MM.1S (cell line): ENCODE results near the gene CNNM4.

ENCODE experiments used
- DNase-seq: peaks from one replicate; pipeline ENCODE4 v3.0.0-alpha.2; 2015
- H2AFZ ChIP-seq: fragments of 300-600 bp; sonication (generic); 2 replicates; pipeline ENCODE4 v1.6.0; 2016; ENCODE audit warnings: antibody characterized with exemption, low read length
- H3F3A ChIP-seq: fragments of 300-600 bp; sonication (generic); 2 replicates; pipeline ENCODE4 v1.6.1; 2016; ENCODE audit warnings: mild to moderate bottlenecking, antibody characterized with exemption, low read length, moderate library complexity, mixed read lengths; ENCODE audit not compliant: insufficient read depth
- H3K27ac ChIP-seq: fragments of 300-600 bp; sonication (generic); 2 replicates; pipeline ENCODE4 v1.5.1; 2016; ENCODE audit warnings: mild to moderate bottlenecking, low read length
- H3K27me3 ChIP-seq: fragments of 300-600 bp; sonication (generic); replicated peaks from 2 replicates; pipeline ENCODE4 v1.6.0; 2016; ENCODE audit warnings: low read length; ENCODE audit not compliant: insufficient read depth
- H3K36me3 ChIP-seq: fragments of 300-600 bp; sonication (generic); replicated peaks from 2 replicates; pipeline ENCODE4 v1.6.1; 2016; ENCODE audit warnings: mild to moderate bottlenecking, low read length, mixed read lengths; ENCODE audit not compliant: insufficient read depth
- H3K4me1 ChIP-seq: fragments of 300-600 bp; sonication (generic); 2 replicates; pipeline ENCODE4 v1.6.1; 2016; ENCODE audit warnings: low read length, mixed read lengths
- H3K4me2 ChIP-seq: fragments of 300-600 bp; sonication (generic); 2 replicates; pipeline ENCODE4 v1.6.0; 2016; ENCODE audit warnings: low read depth, low read length
- H3K4me3 ChIP-seq: fragments of 300-600 bp; sonication (generic); 2 replicates; pipeline ENCODE4 v1.5.1; 2016; ENCODE audit warnings: low read length, mixed read lengths
- H3K79me2 ChIP-seq: fragments of 300-600 bp; sonication (generic); 2 replicates; pipeline ENCODE4 v1.6.1; 2016; ENCODE audit warnings: mixed run types, low read length, mixed read lengths
- H3K9ac ChIP-seq: fragments of 300-600 bp; sonication (generic); 2 replicates; pipeline ENCODE4 v1.6.1; 2016; ENCODE audit warnings: low read length, mixed read lengths
- H3K9me2 ChIP-seq: fragments of 300-600 bp; sonication (generic); replicated peaks from 2 replicates; pipeline ENCODE4 v1.6.1; 2016; ENCODE audit warnings: mild to moderate bottlenecking, low read length, mixed read lengths; ENCODE audit not compliant: insufficient read depth
- H3K9me3 ChIP-seq: fragments of 300-600 bp; sonication (generic); replicated peaks from 2 replicates; pipeline ENCODE4 v1.6.1; 2016; ENCODE audit warnings: mild to moderate bottlenecking, low read length, mixed read lengths; ENCODE audit not compliant: insufficient read depth
- H4K20me1 ChIP-seq: fragments of 300-600 bp; sonication (generic); 2 replicates; pipeline ENCODE4 v1.6.1; 2016; ENCODE audit warnings: mild to moderate bottlenecking, low read length, moderate library complexity, mixed read lengths; ENCODE audit not compliant: insufficient read depth
- EZH2 ChIP-seq: fragments of 300-600 bp; sonication (generic); optimal IDR thresholded peaks from 2 replicates; pipeline ENCODE3; 2017; ENCODE audit warnings: low read depth, mild to moderate bottlenecking, antibody characterized with exemption, low read length, mixed read lengths
- EZH2phosphoT487 ChIP-seq: fragments of 300-600 bp; sonication (generic); IDR thresholded peaks from 2 replicates; pipeline ENCODE4 v1.6.1; 2018; ENCODE audit warnings: antibody characterized with exemption, low read length
- TF ChIP-seq, protein P1 (sequence below): fragments of 300-600 bp; sonication (generic); IDR thresholded peaks from 2 replicates; pipeline ENCODE4 v1.5.1; 2016; ENCODE audit warnings: antibody characterized with exemption, low read length, mixed read lengths

Gene CNNM4

DNA sequence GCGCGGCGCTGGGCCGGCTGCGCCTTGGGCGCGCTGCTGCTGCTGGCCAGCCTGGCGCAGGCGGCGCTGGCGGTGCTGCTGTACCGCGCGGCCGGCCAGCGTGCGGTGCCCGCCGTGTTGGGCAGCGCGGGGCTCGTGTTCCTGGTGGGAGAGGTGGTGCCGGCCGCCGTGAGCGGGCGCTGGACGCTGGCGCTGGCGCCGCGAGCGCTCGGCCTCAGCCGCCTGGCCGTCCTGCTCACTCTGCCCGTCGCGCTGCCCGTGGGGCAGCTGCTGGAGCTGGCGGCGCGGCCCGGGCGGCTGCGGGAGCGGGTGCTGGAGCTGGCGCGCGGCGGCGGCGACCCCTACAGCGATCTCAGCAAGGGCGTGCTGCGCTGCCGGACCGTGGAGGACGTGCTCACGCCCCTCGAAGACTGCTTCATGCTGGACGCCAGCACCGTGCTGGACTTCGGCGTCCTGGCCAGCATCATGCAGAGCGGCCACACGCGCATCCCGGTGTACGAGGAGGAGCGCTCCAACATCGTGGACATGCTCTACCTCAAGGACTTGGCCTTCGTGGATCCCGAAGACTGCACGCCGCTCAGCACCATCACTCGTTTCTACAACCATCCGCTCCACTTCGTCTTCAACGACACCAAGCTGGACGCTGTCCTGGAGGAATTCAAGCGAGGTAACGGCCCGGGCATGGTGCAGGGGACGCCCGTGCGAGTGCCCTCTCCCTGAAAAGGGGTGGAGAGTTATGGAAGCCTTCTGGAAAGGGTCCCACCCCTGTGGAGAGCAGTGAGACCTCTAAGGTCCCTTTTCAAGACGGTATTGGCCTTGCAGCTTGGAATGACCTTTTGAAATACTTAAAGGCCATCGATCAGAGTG lies 56.4 kb downstream of the CNNM4 start:
- peaks cover 8% of the 10 kb centered on the region; the same call in 1 of the 2 replicates for H3F3A ChIP-seq
- peak overlapping the region; percentile 50; the same call in 1 of the 2 replicates for H3K9ac ChIP-seq

DNA sequence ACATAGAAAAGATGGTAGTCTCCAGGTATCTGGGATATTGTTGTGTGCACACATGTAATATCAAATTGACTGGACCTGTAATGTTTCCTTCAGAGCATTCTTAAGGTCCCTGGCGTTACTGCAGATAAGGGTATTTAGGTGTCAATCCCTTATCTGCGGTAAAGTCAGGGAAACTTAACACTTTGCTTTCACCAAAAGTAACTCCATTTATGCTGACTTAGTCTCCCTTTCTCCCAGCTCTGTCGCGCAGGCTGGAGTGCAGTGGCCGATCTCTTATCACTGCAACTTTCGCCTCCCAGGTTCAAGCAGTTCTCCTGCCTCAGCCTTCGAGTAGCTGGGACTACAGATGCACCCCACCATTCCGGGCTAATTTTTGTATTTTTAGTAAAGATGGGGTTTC lies 57.2 kb downstream of the CNNM4 start:
- no peaks in the 10 kb centered on the region for H3K27me3 ChIP-seq
- H3K36me3 ChIP-seq: peaks cover under 1% of the 10 kb centered on the region; the same call in 1 of the 2 replicates
- H4K20me1 ChIP-seq: no peaks in the 10 kb centered on the region
- no peak overlapping the region for H2AFZ ChIP-seq
- H3K79me2 ChIP-seq: peaks cover 57% of the 10 kb centered on the region
- no peak overlapping the region for H3K27ac ChIP-seq
- DNase-seq: no peak
- peak overlapping the region; percentile 50; the same call in 1 of the 2 replicates for H3K9ac ChIP-seq
- no peaks in the 10 kb centered on the region for H3K9me2 ChIP-seq
- H3F3A ChIP-seq: peaks cover 8% of the 10 kb centered on the region; the same call in 1 of the 2 replicates
- H3K4me1 ChIP-seq: peaks cover 24% of the 10 kb centered on the region
- H3K4me3 ChIP-seq: peak overlapping the region; percentile 76
- TF ChIP-seq EZH2phosphoT487: no peak
- TF ChIP-seq, protein P1, sequence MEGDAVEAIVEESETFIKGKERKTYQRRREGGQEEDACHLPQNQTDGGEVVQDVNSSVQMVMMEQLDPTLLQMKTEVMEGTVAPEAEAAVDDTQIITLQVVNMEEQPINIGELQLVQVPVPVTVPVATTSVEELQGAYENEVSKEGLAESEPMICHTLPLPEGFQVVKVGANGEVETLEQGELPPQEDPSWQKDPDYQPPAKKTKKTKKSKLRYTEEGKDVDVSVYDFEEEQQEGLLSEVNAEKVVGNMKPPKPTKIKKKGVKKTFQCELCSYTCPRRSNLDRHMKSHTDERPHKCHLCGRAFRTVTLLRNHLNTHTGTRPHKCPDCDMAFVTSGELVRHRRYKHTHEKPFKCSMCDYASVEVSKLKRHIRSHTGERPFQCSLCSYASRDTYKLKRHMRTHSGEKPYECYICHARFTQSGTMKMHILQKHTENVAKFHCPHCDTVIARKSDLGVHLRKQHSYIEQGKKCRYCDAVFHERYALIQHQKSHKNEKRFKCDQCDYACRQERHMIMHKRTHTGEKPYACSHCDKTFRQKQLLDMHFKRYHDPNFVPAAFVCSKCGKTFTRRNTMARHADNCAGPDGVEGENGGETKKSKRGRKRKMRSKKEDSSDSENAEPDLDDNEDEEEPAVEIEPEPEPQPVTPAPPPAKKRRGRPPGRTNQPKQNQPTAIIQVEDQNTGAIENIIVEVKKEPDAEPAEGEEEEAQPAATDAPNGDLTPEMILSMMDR: no peak
- TF ChIP-seq EZH2: no peak
- peak overlapping the region; percentile 98 for H3K4me2 ChIP-seq
- H3K9me3 ChIP-seq: no peaks in the 10 kb centered on the region

More for the DNA sequence above, 56.4 kb downstream of the CNNM4 start:
- no peaks in the 10 kb centered on the region for H3K27me3 ChIP-seq
- peak overlapping the region; percentile 76 for H3K4me3 ChIP-seq
- DNase-seq: no peak
- peak overlapping the region; percentile 98 for H3K4me2 ChIP-seq
- TF ChIP-seq EZH2phosphoT487 (no peak), EZH2 (no peak)
- TF ChIP-seq, protein P1: no peak
- no peaks in the 10 kb centered on the region for H4K20me1 ChIP-seq
- peaks cover 49% of the 10 kb centered on the region for H3K79me2 ChIP-seq
- H3K9me3 ChIP-seq: no peaks in the 10 kb centered on the region
- H3K4me1 ChIP-seq: peaks cover 24% of the 10 kb centered on the region
- H3K36me3 ChIP-seq: no peaks in the 10 kb centered on the region
- no peaks in the 10 kb centered on the region for H3K9me2 ChIP-seq
- H2AFZ ChIP-seq: no peak overlapping the region
- no peak overlapping the region for H3K27ac ChIP-seq

DNA sequence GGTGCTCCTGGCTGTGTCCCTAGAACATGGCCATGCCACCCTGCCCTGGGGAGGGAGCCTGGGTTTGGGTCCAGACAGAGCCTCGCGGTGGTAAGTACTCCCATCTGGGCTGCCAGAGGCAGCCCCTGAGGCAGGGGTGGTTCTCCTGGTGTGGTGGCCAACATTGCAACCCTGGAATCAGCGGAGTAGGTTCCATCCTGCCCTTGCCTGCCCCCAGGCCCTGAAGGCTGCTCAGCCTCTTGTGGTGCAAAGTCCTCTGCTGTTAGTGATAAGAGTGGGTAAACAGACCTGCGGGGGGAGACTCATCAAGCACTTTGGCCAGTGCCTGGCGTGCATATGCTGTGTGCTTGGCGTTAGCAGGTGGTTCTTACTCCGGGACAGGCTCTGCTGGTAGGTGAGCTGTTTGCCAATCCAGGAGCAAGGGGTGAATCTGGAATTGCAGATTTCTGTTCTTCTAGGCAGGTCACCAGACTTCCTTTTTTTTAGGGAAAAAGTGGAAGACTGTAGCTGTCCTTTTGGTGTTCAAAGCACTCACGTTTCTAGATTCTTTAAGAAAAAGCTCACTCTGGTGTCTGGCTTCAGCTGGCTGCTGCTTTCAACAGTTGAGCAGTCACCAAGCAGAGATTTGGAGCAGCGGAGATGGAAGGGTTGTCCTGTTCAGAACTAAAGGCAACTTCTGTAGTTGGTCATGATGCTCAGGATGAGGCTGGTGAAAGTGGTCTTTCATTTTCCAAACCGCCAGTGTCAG lies 58.6 kb downstream of the CNNM4 start:
- Histone ChIP-seq H3K27ac (no peak overlapping the region), H3K9ac (no peak overlapping the region), H3K4me3 (no peak overlapping the region), H3K36me3 (peaks cover 3% of the 10 kb centered on the region; the same call in 1 of the 2 replicates), H3F3A (peaks cover 8% of the 10 kb centered on the region; the same call in 1 of the 2 replicates), H2AFZ (no peak overlapping the region), H3K27me3 (no peaks in the 10 kb centered on the region), H4K20me1 (0 out of 2 replicates have a peak, but pooled peaks cover 7% of the 10 kb centered on the region), H3K4me2 (peak overlapping the region; percentile 27; the same call in 1 of the 2 replicates), H3K9me2 (no peaks in the 10 kb centered on the region), H3K9me3 (no peaks in the 10 kb centered on the region), H3K4me1 (peaks cover 24% of the 10 kb centered on the region), H3K79me2 (peaks cover 71% of the 10 kb centered on the region)
- no peak for DNase-seq
- no peak for TF ChIP-seq EZH2phosphoT487
- TF ChIP-seq EZH2: no peak
- TF ChIP-seq, protein P1: no peak
